GM18951 (cell line): ENCODE measurements around the gene PDE6B.
"Not testable (repeated sequence)": the region's sequence is repeated elsewhere in the genome, so short reads cannot be mapped to it uniquely, and the experiment has no call there.

ENCODE experiments used
- POLR2A ChIP-seq: IDR thresholded peaks from 4 replicates; pipeline ENCODE4 v1.6.1; 2011; ENCODE audit warnings: mild to moderate bottlenecking; ENCODE audit not compliant: insufficient read length, insufficient read depth; ENCODE audit errors: extremely low read depth
- in situ Hi-C: fragments of 300-500 bp; cut with MboI; formaldehyde crosslinking; loops from one replicate; pipeline ENCODE4 v1.12.0; 2022; ENCODE audit warnings: low sequenced_read_pairs, mixed read lengths, inconsistent platforms; ENCODE audit not compliant: unreplicated experiment

The PDE6B gene

DNA sequence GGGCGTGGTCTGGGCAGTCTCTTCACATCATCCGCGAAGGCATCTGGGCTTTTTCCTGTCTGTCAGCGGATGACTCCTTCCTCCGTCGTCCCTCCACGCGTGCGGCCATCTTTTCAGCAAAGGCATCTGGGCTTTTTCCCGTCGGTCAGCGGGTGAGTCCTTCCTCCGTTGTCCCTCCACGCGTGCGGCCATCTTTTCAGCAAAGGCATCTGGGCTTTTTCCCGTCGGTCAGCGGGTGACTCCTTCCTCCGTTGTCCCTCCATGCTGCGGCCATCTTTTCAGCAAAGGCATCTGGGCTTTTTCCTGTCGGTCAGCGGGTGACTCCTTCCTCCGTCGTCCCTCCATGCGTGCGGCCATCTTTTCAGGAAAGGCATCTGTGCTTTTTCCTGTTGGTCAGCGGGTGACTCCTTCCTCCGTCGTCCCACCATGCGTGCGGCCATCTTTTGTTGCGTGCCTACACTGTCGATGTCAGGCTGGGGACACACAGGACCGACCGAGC, 37.0 kb upstream of the PDE6B start:
- TF ChIP-seq POLR2A, result no peak
- in situ Hi-C loops, result no loop called here

DNA sequence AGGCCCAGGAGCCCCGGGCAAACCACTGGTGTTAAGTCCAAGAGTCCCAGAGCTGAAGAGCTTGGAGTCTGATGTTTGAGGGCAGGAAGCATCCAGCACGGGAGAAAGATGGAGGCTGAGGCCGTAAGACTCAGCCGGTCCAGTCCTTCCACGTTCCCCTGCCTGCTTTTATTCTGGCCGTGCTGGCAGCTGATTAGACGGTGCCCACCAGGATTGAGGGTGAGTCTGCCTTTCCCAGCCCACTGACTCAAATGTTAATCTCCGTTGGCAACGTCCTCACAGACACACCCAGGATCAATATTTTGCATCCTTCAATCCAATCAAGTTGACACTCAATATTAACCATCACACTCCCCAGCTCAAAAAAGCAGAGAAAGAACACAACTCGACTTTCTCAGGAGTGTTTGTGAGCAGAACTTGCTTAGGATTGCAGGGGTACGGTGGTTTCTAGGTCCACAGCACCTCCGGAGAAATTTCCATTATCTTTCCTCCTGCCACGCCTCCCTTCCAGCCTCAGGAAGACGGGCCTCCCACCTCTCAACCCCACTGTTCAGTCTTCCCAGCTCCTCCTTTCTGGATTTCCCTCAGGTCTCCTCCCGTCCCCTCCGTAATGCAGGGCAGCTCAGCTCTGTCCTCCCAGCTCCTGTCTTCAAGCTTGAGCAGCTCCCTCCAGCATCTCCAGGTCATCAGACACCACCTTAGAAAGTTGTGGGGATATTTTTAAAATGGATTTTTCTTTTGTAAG, 36.0 kb upstream of the PDE6B start:
- in situ Hi-C loops, result no loop called here
- TF ChIP-seq POLR2A, result no peak

DNA sequence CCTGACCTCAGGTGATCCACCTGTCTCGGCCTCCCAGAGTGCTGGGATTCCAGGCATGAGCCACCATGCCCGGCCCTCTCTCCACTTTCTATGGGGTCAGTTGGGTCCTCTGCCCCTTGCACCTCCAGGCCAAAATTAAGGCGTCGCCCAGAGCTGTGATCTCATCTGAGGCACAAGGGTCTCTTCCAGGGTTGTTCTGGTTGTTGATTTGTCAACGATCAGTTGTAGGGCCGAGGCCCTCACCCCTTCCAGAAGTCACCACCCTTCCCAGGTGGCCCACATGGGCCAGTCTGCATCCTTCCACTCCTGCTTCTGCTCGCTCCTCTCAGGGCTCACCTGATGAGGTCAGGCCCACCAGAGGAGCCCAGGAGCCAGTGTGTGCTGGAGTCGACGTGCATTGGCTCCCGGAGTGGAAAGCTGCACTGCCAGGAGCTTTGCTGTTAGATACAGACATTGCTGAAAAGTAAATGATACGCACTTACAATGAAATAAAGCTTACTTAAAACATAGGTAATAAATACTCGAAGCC, 35.0 kb upstream of the PDE6B start:
- in situ Hi-C loops, result no loop called here
- TF ChIP-seq POLR2A, result no peak

DNA sequence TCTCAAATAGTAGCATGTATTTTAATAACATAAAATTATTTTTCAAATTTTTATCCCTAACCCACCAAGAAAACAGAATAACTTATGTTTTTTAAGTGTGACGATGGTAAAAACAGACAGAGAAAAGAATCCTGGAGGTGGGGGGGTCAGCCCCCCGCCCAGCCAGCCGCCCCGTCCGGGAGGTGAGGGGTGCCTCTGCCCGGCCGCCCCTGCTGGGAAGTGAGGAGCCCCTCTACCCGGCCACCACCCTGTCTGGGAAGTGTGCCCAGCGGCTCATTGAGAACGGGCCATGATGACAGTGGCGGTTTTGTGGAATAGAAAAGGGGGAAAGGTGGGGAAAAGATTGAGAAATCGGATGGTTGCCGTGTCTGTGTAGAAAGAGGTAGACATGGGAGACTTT, 33.2 kb upstream of the PDE6B start:
- in situ Hi-C loops, result not testable (repeated sequence)

DNA sequence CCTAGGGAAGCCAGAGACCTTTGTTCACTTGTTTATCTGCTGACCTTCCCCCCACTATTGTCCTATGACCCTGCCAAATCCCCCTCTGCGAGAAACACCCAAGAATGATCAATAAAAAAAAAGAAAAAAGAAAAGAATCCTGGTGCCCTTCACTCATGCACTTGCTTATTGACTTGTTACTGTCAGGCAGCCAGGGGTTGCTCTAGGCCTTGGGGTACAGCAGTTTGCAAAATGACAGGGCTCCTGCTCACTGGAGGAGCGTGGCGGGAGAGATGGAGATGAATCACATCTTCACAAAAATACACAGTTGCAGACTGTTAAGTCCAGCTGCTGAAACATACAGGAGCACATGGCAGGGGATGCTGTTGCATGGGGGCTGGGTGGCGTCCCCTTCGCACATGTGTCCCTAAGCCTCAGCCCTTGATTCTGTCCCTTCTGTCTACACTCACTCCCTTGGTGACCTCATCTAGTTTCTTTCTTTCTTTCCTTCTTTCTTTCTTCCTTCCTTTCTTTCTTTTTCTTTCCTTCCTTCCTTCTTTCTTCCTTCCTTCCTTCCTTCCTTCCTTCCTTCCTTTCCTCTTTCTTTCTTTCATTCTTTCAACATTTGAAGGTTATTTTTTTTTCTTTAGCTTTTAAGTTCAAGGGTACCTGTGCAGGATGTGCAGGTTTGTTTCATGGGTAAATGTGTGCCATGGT, 32.4 kb upstream of the PDE6B start:
- TF ChIP-seq POLR2A, result no peak
- in situ Hi-C loops, result no loop called here

DNA sequence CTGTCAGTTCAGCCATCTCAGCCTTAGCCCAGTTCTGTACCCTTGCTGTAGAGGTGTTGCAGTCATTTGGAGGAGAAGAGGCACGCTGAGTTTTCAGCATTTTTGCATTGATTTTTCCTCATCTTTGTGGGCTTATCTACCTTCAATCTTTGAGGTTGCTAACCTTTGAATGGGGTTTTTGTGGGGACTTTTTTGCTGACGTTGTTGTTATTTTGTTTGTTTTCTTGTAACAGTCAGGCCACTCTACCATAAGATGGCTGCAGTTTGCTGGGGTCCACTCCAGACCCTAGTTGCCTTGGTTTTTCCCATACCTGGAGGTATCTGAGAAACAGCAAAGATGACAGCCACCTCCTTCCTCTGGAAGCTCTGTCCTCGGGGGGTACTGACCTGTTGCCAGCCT, 26.4 kb upstream of the PDE6B start:
- in situ Hi-C loops, result no loop called here
- TF ChIP-seq POLR2A, result no peak

DNA sequence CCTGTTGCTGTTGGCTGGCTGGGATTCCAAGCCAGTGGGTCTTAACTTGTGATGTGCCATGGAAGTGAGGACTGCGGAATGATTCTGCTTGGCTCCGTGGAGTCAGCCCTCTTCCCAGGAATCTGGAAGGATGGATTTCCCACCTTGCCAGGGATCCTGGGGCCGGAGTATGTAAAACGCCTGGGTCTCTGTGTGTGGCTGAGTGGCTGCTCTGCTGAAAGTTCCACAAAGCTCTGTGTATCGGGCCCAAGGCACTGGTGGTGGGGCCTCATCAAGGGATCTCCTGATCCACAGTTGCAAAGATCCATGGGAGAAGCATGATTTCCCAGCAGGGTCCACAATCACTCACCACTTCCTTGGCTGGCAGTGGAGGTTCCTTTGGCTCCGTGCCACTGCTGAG, 25.2 kb upstream of the PDE6B start:
- in situ Hi-C loops, result no loop called here
- TF ChIP-seq POLR2A, result no peak

DNA sequence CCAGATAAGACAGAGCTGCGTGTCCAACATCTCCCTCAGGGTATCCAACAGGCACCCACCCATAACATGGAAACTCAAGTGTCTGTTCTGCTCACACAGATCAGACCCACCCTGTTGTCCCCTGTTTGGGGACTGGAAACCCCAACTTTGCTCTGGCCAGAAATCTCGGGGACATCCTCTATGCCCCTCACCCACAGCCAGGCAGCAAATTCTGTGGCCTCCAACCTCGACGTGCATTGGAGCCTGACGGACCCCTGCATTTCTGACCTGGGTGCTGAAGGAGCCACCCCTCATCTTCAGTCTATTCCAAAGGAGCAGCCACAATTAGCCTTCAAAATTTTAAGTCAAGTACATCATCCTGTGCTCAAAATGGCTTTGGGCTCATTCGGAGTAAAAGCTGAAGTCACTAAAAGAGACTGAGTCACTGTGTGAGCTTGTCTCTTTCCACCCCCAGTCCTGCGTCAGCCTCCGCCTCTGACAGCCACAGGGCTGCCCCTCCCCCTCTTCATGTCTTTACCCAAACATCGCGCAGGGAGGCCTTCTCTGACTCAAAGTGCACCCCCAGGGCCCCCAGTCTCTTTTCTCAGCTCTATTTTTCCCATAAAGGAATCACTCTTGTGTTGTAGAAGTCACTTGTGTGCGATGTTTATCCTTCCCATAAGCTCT, 24.4 kb upstream of the PDE6B start:
- TF ChIP-seq POLR2A, result no peak
- in situ Hi-C loops, result no loop called here

DNA sequence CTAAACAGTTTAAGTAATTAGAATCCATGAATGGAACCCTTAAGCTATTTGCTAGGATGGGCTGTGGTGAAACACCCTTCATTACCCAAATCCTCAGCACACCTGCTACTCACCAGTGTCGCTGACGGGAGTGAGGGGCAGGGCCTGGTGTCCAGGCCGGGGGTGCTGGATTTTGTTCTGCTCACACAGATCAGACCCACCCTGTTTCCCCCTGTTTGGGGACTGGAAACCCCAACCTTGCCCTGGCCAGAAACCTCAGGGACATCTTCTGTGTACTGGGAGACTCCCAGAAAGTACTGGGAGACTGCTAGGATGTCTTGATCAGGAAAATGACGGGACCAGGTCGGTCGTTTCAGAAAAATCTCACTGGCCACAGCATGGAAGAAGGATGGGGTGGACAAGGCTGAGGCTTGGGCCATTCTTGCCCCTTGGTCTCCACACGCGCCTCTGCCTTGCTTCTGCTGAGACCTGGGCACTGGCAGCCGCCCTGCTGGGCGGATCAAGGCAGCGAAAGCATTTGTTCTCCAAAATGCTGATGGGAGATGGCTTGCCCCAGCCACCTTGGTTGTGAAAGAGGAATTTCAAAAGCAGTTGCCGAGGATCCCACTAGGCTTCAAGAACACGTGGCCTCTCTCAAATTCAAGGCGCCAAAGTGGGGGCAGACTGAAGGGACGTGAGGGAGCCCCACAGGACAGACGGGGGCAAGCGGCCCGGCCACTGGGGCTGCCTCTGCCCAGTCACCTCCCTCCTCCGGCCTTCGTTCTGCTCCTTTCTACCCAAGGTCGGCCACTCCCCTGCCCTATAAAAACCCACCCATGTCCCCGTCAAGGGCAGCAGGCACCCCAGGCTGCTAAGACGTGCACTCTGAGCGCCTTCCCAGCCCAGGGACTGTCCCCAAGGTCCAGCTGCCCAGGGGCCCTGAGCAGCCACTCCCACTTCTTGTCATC, 23.5 kb upstream of the PDE6B start:
- in situ Hi-C loops, result no loop called here

DNA sequence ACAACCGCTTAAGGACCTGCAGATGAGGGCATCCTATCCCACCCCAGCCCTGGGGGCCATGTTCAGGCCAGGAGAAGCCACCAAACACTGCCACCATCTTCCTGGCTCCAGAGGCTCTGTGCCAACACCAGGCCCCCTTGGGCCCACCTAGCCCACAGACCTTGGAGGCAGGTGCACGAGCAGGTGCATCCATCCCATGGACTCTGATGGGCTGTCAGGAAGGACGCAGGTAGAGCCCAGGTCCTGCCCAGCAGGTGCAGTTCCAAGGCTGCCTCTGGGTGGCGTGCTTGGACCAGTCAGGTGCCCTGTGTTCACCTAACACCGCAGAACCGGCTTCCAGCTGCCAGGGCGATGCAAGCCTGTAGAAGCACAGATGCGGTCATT, 22.8 kb upstream of the PDE6B start:
- in situ Hi-C loops, result no loop called here
- no peak for TF ChIP-seq POLR2A

More for the DNA sequence above, 23.5 kb upstream of the PDE6B start:
- TF ChIP-seq POLR2A, result no peak

DNA sequence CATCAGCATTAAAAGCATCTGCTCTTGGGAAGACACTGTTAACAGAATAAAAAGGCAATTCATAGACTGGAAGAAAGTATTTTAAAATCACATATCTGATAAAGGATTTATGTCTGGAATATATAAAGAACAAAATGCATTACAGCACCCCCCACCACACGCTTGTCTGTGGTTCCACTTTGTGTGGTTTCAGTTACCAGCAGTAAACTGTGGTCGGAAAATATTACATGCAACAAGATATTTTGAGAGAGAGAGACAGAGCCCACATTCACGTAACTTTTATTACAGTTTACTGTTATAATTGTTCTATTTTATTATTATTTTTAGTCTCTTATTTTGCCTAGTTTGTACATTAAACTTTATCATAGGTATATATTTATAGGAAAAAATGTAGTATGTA, 21.2 kb upstream of the PDE6B start:
- no peak for TF ChIP-seq POLR2A
- in situ Hi-C loops, result no loop called here

DNA sequence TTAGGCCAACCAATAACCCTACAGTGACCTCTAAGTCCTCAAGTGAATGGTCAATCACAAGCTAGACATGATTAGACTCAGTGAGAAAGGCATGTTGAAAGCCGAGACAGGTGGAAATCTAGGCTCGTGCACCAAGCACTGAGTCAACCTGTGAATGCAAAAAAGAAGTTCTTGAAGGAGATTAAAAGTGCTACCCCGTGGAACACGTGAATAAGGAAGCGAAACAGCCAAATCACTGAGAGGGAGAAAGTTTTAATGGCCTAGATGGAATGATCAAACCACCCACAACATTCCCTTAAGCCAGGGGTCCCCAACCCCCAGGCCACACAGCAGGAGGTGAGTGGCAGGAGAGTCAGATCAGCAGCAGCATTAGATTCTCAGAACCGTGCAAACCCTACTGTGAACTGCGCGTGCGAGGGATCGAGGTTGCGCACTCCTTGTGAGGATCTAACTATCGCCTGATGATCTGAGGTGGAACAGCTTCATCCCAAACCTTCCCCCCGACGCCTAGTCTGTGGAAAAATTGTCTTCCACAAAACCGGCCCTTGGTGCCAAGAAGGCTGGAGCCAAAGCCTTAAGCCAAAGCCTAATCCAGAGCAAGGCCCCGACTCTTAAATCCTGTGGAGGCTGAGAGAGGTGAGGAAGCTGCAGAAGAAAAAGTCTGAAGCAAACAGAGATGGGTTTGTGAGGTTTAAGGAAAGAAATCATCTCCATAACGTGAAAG, 19.5 kb upstream of the PDE6B start:
- TF ChIP-seq POLR2A, result no peak
- in situ Hi-C loops, result no loop called here
